GM19240 (cell line): ENCODE results near the gene TRAK1.

Experiments
- DNase-seq: peaks from one replicate; pipeline ENCODE4 v3.0.0; 2011; ENCODE audit warnings: low spot score; ENCODE audit not compliant: insufficient read length

Gene TRAK1

DNA sequence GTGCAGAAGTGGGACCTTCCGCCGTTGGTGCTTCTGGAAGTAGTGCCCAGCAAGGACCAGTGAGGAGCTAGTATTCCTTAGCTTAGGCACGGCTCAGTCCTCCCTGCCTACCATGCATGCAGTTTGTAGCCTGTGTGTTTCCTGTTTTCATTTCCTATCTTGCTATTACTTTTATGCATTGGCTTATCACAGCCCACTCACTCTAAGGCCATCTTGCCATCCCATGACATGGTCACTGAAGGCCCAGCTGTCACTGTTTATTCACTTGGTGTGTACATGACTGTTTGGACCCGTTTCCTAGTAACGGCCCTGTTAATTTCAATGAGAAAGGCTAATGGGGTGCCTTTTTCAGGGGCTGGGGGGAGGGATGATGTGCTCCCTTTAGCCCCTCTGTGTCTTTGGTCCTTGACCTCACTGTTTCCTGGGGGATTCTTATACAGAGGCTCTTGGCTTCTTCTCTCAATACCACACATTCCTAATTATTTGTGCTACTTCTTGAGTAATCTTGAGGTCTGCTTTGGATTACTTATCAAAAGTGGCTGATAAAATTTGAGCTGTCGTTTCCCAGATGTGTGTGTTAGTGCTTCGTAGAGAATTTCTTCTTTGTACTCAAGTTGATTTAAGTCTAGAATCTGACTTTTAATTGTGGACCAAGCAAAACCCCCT, 24.5 kb upstream of the TRAK1 start:
- DNase-seq, result no peak

DNA sequence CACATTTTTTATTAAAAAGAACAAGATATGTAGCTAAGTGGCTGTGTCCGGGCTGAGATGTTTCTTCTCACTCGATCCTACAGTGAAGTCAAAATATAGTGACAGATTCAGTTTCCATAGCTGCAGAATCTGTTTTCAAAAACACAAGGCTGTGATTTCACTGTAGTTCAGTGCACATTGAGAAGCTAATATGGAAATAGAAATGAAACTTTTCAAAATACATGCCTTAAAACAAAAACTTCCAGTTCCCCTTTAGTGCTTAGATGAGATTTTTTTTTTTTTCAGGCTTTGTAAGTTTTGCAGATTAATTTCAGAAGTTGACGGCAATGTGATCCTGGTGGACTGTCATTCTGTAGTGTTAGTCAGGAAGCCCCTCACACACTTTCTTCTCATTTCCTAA, 23.8 kb upstream of the TRAK1 start:
- peak; percentile 45 for DNase-seq

GRCh38 chr3:42068303-42069088, 22.7 kb upstream of the TRAK1 start:
- DNase-seq, result no peak

GRCh38 chr3:42070089-42070488, 21.1 kb upstream of the TRAK1 start:
- DNase-seq, result no peak

- no peak for DNase-seq
Measured at GRCh38 chr3:42070524-42070923, 20.6 kb upstream of the TRAK1 start.

DNA sequence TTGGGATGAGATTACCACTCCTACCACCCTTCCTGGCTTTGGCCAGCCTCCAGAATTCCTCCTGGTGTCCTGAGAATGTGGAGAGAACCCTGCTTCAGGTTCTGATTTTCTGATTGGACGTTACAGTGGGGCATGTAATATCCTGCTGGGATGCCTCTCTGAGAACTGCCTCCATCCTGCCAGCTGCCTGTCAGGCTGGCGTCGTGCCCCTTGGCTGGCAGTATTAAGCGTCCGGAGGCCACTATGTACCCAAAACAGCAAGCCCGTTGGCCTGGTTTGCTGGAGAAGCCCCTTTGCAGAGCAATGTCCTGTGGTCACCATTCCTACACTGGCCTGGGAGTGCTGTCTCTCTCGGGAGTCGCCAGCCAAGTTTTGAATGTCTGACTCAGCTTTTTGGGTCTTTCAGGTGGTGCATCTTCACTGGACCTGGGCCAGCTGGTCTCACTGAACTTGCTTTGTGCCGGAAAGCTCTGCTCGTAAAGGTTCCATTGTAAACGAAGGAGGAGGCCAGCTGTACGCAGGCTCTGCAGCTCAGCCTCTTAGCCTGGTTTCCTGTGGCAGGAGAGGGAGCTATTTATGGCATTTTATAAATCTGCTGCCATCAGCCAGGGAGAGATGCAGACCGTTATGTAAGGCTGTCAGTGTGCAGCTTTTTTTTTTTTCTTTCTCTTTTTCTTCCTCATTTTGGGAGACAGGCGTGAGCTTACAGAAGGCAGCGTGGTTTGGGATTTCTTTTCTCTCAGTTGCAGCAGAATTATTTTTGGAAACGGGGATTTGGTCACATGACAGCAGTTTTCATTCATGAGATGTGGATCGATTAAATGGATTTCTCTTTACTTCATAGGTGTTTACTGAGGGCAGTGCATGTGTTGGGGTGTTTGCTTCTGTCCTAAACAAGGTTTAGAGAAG, 19.0 kb upstream of the TRAK1 start:
- no peak for DNase-seq

DNA sequence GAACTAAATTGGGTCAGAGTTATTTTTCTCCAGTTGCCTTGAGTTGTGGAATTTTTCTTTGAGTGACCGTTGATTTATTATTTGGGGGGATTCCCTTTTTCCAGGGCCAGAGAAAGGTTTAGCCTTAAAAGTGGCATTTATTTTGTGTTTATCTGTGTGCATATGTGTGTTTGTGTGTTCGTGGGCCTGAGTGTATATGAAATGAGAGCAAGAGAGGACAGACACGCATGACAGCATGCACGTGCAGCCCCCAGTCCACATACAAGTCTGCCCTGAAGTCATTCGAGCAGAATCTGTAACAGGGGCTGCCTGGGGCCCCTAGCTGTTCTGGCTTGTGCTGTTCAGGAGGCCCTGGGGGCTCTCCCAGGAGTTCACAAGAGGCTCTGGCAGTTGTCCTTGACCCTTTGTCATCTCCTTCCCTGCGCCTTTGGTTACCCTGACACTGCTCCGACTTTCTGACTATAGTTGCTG, 18.3 kb upstream of the TRAK1 start:
- no peak for DNase-seq

GRCh38 chr3:42077785-42078184, 13.4 kb upstream of the TRAK1 start:
- no peak for DNase-seq

DNA sequence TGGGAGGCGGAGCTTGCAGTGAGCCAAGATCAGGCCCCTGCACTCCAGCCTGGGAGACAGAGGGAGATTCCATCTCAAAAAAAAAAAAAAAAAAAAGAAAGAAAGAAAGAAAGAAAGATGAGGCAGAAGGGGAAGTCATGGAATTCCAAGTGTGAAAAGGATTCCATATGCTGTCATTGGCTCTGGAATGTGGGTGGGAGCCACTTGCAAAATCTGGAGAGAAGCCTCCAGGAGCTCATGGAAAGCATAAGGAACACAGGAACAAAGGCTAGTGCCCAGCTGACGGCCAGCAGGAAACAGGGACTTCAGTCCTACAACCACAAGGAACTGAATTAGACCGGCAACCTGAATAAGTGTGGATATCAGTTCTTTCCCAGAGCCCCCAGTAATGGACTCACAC, 12.5 kb upstream of the TRAK1 start:
- DNase-seq, result no peak

DNA sequence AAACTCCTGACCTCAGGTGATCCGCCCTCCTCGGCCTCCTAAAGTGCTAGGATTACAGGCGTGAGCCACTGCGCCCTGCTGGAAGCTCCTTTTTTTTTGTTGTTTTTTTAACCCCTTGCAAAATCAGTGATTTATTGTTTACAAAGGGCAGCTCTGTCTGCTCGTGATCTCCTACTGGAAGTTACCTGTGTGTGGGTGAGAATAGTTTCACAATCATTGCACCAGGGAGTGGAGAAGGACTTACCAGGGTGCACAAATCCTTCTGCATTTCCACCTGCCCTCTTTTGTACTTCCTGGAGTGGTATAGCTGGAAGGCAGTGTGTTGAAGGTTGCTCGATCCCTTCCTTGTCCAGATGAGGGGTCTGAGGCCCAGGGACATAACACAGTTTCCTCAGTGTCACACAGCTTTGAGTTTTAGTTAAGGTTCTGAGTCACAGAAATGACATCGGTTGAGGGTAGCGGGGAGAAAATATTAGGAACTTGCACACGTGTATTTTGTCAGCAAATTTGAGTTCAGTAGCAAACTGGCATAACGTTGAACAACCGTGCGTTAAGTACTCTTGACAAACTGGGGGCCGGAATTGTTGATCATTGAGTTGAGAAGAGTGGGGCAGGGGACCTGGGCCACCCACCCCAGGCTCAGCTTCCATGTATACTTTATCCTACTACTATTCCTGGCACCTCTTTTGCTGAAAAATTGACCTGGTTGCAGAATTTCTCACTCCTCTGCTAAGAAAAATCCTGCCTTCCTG, 11.3 kb upstream of the TRAK1 start:
- no peak for DNase-seq

DNA sequence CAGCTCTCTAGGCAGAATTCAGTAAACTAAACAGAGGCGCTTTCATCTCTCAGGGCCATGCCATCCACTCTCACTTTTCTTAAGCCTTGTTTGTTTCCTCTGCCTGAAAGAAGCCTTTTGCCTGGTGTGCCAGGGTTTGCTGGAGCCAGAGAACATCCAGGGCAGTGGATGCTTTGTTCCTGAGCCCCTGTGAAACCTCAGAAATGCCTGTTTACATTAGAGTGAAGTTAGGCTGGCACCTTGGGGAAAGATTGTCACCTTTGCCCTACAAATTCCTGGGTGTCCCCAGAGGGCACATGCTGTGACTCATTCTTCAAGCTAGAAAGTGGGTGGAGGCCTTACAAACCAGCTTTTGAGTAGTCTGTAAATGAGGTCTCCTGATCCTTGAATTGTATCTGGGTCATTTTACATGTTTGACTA, 10.7 kb upstream of the TRAK1 start:
- no peak for DNase-seq

DNA sequence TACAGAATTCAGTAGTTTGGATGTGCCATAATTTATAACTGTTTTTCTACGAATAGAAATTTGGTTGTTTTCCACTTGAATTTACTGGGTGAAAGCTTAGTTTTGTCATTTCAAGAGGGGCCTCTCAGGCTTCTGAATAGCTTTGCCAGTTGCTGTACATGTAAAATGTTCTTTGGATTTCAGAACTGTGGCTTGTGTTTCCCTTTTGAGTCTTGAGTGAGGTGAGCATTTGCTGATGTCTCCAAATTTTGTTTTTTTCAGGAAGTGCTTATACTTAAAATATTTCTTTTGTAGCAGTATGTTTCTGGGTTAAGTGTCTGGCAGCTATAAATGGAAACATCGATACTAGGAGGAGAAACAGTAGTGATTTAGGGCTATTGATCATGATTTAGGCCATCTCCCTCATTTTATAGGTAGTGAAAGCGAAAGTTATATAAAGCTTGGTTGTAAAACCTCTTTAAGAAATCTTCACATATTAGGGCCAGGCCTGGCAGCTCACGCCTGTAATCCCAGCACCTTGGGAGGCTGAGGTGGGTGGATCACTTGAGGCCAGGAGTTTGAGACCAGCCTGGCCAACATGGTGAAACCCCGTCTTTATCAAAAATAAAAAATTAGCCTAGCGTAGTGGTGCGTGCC, 9.2 kb upstream of the TRAK1 start:
- DNase-seq, result no peak

DNA sequence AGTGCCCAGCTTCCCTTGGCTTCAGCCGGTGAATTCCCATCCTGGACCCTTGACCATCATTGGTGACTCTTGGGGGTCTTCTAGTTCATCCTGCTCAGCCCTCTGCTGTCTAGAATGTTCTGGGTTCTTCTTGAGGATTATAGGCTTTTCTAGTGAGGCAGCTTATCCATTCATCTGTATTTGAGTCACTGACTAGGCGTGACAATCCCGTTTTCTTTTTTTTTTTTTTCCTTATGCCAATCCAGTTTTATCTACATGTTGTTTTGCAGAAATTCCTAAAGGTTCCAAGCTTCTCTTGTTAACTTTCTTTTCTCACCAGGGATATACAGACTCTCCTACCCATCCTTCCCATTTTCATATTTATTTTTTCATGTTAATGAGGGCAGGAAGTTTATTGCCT, 6.6 kb upstream of the TRAK1 start:
- no peak for DNase-seq

GRCh38 chr3:42085641-42086376, 5.3 kb upstream of the TRAK1 start:
- DNase-seq, result no peak

GRCh38 chr3:42088803-42089530, 2.2 kb upstream of the TRAK1 start:
- no peak for DNase-seq

- no peak for DNase-seq
Measured at GRCh38 chr3:42092006-42092405, 849 bp downstream of the TRAK1 start.

DNA sequence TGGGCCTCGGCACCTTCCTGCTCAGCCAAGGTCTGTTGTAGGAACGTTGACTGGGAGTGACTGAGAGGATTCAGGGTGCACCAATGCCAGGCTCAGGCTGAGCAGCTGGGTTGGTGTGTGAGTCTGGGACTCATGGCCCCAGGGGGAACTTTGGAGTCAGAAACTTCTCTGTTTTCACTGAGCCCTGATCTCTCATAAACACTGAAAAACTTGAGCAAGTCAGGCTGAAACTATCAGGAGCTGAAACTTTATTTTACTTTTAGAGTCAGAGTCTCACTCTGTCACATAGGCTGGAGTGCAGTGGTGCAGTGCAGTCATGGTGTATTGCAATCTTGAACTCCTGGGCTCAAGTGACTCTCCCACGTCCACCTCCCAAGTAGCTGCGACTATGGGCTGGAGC, 3.0 kb downstream of the TRAK1 start:
- no peak for DNase-seq

- DNase-seq, result no peak
Measured at GRCh38 chr3:42094691-42095391, 3.7 kb downstream of the TRAK1 start.

DNA sequence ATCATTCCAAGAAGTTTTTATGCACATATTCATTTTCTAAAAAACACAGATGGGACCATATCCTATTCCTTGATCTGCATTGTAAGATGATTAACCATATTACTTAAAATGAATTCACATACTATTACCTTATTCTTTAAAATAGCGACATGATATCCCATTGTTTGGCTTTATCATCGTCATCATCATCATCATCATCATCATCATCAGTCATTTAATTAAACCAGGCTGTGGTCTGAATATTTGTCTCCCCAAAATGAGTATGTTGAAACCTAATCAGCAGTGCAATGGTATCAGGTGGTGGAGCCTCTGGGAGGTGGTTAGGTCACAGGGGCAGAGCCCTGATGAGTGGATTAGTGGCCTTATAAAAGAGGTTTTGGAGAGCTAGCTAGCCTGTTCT, 4.4 kb downstream of the TRAK1 start:
- no peak for DNase-seq
